ENCODE measurements around the gene NUP210.
"Not testable (repeated sequence)": the region's sequence is repeated elsewhere in the genome, so short reads cannot be mapped to it uniquely, and the experiment has no call there.

The NUP210 gene

DNA sequence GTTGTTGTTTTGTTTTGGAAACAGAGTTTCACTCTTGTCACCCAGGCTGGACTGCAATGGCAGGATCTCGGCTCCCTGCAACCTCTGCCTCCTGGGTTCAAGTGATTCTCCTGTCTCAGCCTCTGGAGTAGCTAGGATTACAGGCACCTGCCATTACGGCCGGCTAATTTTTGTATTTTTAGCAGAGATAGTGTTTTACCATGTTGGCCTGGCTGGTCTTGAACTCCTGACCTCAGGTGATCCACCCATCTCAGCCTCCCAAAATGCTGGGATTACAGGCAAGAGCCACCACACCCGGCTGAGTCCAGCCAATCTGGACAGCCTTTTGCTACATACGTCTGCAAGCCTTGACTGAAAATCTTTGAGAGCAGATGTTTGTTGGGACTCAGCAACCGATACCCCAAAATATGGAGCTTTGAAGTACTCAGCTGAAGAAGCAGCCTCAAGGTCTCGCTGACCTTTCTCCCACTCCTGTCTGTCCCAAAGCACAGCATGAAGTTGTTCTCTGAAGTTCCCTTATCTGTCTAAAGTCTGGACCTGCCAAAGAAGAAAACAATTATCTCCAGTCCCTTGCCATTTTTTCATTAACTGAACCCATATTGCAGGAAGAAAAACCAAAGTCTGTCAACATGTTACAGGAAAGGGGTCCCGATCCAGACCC is 9.6 kb upstream of the NUP210 start:
- no peak for DNase-seq

DNA sequence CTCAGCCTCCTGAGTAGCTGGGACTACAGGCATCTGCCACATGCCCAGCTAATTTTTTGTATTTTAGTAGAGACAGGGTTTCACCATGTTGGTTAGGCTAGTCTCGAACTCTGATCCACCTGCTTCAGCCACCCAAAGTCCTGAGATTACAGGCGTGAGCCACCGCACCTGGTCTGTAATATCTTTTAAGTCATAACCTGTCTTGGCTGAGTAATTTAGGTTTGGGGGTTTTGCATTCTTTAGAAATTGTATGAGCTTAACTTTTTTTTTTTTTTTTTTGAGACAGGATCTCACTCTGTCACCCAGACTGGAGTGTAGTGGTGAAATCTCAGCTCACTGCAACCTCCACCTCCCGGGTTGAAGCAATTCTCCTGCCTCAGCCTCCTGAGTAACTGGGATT is 8.6 kb upstream of the NUP210 start:
- DNase-seq = not testable (repeated sequence)

DNA sequence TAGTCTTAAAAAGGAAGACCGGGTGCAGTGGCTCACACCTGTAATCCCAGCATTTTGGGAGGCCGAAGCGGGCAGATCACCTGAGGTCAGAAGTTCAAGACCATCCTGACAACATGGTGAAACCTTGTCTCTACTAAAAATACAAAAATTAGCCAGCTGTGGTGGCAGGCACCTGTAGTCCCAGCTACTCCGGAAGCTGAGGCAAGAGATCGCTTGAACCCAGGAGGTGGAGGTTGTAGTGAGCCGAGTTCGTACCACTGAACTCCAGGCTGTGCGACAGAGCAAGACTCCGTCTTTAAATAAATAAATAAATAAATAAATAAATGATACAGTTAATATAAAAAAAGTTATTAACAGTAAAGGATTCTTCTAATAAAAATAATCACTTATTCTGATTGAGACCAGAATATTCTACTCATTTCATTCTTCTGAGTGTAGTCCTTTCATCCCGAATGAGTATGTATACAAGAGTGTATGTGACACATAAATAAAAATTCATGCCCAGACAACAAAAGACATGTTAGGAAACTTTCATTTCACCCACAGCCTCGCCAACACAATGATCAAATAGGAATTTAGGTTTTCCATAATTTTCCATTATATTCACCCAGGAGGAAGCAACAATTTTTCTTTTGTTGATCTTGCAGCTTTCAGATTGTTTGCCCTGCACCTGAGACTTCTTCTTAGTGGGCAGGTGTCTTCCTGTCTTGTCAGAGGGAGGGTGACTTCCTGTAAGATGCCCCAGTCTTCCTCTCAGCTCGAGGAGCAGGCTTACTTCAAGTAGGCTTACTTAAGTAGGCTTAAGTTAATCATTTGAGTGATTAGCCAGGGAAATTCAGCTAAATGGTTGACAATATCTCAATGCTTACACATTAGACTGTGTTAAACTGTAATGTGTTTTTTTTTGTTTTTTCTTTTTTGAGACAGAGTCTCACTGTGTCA is 7.8 kb upstream of the NUP210 start:
- peak; percentile 66 for DNase-seq

DNA sequence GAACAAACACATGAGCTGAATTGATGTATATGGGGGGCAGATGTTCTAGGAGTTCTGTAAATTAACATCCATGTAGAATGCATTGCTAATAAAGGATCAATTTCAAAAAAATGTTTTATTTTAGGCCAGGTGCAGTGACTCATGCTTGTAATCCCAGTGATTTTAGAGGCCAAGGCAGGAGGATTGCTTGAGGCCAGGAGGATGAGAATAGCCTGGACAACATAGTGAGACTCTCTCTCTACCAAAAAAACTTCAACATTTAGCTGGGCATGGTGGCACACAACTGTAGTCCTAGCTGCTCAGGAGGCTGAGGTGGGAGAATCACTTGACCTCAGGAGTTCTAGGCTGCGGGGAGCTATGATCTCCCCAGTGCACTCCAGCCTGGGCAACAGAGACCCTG is 6.5 kb upstream of the NUP210 start:
- no peak for DNase-seq

DNA sequence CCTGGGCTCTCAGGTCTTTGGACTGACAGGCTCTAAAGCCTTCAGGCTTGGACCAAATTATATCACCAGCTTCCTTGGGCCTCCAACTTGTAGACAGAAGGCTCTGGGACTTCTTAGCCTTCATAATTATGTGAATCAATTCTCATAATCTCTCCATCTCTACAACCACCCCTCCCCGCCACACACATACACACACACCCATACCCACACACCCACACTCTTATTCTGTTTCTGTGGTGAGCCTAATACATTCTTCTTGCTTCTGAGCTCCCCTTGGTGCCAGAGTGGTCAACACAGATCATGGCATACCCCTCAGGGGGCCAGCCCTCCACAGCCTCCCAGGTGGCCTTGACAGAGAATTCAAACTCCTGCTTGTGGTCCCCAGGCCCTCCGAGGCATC is 5.6 kb upstream of the NUP210 start:
- no peak for DNase-seq

DNA sequence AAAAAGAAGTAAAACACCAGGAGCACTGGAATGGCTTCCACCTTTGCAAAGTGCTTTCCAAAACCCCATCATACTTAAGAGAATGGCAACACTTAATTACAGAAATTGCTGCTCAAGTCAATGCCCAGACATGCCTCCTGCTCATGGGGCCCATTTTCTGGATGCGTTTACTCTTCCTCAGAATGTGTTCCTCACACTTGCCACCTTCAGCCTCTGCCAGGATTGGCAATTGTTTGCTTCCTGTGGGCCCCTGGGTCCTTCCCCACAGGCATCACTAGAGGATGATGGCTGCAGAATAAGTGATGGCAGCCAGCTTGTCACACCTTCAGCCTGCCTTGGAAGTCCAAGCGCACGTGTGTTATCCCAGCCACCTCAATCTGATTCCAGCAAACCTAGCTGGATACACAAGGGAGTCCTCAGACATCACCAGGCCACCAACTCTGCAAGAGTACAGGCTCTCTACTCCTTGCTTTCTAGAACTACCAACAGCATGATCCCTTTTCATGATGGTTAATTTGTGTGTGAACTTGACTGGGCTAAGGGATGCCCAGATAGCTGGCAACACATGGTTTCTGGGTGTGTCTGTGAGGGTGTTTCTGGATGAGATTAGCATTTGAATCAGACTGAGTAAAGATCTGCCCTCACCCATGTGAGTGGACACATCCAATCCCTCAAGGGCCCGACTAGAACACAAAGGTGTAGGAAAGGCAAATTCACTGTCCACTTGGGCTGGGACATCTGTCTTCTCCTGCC is 4.9 kb upstream of the NUP210 start:
- DNase-seq = no peak

DNA sequence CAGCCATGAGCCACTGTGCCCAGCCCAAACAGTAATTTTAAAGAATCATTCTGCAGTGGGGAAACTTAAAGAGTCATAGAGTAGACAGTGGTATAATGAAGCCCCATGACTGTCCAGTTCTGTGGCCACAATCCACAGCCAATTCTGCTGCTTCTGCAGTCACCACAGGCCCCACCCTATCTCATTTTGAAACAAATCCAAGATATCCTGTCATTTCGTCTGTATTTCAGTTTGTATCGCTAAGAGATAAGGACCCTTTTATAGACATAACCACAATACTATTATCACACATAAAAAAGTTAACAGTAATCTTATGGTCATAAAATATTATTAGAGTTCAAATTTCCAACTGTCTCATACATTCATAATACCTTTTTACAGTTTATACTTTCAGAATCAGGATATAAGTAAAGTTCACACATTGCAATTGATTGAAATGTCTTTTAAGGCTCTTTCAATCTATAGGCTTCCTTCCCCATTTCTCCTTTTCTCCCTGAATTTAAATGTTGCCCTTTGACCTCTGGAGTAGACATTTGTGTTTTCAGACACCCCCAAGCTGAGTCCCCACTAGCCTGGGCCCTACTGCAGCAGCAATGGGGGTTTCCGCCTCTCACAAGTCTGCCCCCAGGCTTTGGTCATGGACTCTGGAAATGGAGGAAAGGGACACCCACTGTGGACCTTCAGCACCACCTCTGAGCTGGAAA is 4.2 kb upstream of the NUP210 start:
- DNase-seq = no peak

DNA sequence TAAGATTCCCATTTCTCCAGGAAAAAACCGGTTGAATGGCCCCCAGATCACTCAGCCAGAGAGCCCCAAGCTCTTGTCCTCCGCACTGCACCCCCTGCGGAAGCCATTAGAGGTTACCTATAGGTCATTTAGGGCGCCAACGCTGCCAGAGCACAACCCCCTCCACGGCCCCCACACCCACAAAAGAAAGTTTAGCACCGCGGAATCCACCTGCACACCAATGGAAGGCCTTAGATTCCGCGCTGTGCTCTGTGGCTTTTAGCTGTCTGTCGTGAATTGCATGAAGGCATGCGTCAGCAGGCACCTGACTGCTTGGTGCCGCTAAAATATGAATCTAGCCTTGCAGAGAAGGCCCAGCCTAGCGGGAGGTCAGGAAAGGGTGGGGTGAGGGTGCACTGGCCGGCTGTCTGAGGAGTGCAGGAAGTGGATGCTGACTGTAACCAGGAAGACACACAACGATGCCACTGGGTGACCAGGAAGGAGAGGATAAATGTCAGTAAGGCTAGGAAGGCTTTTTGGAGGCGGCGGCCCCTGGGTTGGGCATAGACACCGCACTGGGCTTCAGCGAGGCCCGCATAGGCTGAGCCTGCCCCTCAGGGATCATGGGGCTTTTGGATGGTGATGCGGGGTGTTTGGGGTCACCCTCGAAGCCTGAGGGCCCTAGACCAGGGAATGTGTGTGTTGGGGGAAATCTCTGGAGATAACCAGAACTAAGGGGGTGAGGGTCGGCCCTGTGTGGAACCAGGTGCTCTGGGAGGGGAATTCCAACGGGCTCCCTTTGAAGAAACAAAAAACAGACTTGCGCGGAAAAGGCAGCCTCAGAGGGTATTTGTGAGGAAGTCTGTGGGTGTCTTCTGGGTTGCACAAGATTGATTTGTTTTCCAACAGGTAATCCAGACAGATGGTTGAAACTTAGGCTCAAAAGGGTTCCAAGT is 976 bp upstream of the NUP210 start:
- DNase-seq = peak; percentile 82

DNA sequence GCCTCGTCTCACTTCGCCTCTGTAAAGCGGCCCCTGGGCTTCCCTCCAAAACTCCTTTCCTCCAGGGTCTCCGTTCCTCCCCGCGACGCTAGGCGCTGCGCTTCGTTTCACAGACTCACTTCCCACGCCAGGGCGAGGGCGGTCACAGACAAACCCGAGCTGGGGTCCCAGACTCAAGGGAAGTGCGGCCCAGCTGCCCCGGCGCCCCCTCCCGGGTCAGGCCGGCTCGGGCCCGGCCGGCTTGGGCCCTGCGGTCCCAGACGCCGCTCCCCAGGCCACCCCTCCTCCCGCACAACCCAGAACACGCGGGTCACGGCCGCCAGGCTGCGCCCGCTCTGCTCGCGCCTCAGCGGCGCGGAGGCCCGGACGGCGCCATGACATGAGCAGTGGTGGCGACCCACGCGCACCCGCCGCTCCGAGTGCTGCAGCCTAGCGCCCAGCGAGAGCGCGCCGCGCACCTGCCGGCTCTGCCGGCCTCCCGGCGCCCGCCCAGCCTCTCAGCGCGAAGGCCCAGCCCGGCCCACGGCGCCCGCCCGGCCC is 547 bp downstream of the NUP210 start:
- peak; percentile 73 for DNase-seq

DNA sequence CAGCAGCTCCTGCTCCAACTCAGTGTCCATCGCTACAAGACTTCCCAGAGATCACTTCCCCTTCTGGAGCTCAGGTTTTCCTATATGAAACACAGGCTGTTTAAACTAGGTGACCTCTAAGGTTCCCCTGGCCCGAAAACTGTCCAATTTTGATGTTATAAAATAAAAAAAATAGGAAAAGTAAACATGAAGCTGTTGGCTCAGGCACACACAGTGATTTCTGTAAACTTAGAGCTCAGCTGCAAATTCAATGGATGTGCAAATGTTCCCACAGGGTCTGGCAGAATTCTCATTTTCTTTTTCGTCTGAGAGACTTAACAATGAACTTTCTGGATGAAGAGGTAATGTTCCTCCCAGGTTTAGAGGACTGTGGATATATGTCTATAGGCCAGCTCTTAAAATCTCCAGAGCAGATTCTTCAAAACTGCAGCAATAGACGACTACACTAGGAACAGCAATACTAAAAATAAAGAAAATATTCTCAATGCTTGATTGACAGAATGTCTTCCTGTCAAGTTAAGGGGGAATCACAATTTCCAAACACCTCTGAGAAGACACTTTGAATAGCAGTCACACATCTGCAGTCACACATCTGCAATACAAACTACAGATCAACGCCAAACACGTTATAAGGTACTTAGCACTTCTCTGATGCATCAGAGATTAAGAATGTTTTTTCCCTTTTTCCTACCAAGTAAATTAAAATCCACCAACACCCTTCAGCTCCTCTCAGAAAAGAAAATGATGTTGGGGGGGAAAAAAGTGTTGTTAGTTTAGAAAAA is 2.8 kb downstream of the NUP210 start:
- DNase-seq = no peak

DNA sequence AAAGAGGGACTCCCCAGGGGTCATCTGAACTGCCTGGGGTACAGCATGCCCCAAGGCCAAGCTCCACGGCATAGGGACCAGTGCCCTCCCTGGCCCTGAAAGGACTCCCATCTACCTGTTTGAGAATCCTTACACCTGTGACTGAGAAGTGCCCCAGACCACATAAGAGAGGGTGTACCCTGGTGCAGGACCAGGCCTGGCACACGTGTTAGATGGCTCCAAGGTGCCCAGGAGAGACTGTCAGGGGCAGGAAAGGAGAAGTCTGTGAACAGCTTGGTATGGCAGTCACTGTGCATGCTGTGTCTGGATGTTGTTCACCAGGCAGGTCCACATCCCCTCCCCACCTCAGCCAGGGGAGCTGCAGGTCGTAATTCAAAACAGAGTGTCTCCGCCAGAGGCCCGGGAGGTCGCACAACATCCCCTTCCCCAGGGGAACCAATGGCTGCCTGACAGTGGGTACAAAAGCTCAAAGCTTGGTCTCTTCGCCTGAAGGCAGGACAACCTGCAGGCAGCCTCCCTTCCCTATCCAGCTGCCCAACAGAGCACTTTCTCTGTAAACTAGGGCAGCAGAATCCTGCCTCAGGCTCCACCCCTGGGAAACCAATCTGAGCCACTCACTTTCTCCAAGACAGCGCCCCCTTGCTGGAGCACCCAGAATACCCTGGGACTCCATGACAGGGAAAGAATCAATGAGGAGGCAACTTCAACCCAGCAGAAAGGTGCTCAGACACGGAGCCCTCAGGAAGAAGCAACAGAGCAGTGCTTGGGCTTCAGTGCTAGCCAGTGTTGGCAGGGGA is 3.9 kb downstream of the NUP210 start:
- DNase-seq = peak; percentile 42

DNA sequence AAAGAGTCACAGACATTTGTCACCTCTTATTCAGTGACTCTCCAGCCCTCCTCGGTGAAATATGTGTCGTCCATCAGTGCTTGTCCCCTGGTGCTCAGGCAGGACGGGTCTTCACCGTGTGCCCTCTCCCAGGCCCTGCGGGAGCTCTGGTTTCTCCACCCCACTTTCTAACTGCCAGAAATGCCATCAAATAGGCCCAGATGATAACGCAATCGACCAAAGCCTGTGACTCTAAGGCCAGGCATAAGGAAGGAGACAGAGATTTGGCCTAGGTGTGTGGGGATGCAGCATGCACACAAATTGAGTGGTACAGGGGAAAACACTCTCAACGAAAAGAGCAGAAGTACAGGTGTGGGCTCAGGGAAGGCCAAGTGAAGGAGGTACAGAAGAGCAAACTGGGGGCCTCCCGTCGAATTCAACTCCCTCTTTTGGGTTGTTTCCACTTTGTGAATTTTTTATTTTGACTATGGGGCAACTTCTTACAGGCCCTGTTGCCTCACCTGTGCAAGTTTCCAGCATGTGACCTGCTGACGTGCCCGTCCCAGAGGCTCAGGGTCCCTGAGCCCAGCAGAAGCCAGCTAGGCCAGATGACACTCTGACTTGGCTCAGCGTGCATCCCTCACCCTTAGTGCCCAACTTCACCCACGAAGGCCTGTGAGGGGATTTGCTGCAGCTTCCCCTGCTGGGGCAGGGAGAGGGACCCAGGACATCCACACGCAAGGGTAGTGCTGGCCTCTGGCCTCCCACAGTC is 4.7 kb downstream of the NUP210 start:
- DNase-seq = no peak

DNA sequence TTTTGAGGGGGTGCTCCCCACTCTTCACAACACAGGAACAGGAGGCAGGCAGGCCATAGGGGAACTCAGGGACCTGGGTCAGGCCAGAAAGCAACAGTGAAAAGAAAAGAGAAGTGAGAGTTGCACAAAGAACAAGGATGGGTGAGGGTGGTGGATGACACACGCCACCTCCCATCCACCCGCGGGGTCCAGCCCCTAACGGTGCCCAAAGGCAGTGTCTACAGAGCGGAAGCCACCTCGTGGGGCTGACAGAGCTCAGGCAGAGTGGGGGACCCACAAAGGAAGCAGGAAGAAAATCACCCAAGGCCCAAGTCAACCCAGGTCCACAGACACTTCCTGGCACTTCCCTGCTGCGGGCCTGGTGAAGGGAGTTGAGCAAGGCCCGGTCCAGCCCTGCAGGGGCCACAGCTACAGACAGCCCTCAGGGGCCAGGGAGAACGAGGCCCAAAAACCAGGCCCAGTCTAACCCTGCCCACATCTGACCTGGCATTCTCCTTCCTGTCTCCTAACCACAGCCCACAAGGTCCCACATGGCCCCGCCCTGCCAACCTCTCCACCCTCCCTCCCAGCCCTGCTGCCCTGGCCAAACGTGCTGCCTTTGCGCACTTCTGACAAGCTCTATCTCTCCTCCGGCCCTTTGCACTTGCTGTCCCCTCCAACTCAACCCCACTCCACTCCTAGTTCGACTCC is 5.9 kb downstream of the NUP210 start:
- DNase-seq = peak; percentile 82

DNA sequence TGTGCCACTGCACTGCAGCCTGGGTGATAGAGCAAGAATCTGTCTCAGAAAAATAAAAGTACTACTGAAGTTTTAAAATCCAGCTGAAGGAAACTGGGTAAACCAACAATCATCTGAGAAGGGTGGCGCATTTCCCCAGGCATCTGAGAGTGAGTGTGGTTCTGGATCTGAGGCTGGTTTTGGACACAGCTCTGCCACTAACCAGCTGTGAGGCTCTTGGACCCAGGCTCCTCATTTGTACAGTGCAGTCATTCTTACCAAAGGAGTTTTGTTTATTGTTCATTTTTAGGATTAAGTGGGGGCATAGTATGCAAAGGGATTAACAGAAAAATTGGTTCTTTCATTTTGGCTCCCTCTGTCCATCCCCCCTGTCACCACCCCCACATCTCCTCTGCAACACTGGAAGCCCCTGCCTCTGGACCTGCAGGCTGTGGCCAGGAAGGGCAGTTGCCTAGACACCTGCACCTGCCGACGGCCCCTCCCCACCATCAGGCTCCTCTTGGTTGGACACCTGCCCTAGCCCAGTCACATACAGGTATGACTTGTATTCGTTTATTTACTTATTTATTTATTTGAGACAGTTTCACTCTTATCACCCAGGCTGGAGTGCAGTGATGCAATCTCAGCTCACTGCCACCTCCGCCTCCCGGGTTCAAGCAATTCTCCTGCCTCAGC is 8.8 kb downstream of the NUP210 start:
- no peak for DNase-seq

DNA sequence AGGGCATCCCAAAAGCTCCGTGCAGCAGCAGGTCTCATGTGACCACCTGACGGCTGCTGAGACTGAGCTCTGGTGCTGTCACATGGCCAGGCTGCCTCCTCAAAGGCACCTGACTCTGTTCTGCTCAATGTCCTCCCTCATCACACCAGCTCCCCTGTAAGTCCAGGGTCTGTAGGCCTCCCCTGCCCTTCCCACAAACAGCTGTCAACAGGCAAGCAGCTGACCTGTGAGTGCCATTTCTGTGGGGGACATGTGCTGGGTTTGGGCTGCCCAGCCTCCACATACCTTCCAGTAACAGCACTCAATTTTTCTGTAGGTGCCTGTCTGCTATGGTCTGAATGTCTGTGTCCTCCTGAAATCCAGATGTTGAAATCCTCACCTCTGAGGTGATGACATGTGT is 11.2 kb downstream of the NUP210 start:
- no peak for DNase-seq

DNA sequence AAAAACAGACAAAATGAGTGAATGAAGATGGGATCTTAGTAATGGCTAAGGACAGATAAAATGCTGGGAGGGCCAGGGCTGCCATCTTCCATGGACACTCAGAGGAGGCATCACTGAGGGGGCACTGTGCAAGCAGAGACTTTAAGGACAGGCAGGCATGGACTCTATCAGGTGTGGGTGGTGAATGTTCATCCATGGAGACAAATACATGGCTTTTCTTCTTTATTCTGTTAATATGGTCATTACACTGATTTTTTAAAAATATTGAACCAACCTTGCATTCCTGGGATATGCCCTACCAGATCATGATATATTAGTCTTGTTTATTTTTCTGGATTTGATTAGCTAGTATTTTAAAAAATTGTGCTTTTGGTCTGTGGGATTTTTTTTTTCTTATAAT is 12.2 kb downstream of the NUP210 start:
- DNase-seq = no peak

DNA sequence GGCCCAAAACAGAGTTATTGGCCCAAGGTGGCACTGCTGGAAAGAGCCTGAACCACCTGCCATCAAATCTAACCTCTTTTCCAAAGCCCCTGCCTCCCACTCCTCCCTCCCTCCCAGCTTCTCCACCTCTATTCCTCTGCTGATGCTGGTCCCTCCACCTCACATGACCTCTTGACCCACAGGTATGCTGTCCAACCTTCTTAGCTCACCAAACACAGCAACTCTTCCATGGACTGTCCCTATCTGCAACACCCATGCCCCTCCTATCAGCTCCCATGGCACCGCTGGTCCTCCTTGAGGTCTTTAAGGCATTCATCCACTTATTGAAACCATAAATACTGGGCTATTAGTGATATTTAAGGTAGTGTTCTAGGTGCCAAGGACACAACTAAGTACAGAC is 12.6 kb downstream of the NUP210 start:
- DNase-seq = no peak

DNA sequence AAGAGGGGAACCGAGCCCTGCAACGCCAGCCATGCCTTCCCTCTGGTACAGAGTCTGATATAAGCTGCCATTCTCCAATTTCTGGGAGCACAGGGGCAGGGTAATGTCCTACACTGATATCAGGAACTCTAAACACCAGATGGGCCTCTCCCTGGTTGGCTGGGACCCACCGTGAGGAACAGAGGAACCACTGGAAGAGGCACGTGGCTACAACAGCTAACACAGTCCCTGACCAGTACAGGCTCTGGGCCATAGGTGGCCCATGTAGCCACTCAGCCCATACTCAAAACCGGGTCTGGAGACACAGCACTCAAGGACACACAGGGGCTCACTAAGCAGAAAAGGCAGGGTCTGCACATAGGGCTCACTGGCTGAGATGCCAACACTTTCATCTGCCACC is 13.9 kb downstream of the NUP210 start:
- DNase-seq = no peak

Measured in CD4-positive, alpha-beta T cell treated with Interleukin-17A for 4 hours (primary cell).